COLO668 (cell line): ENCODE measurements around the gene CRMP1.

Experiments used
- DNase-seq: peaks from one replicate; lab custom pipeline; 2025; ENCODE audit not compliant: unreplicated experiment; lab: John Stamatoyannopoulos, UW

CRMP1 gene

DNA sequence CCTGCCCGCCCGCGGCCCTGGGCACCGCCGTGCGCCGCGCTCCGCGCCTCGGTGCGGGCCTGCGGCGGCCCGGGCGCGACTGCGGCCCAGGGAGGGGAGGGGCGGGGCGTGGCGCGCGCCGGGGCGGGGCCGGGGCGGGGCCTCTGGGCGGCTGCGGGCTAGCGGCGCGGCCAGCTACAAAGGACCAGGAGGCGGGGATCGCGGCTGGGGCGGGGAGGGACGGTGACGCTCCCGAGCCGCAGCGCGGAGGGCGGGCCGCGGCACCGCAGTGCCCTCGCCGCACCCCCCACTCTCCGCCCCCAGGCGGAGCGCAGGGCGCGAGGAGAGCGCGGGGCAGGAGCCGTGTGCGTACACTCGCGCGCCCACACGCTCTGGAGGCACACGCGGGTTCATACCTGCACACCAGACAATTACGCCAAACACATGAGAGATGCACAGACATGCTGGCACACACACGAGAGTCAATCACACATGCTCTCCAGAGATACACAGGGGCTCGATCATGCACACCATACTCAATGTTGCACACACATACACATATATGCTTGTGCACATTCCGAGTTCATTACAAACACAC, at the start of gene CRMP1:
Gene CRMP1 (minus strand): TSS at position 83 of the 577 bp plus-strand sequence. CDS start 117 bp downstream, outside the sequence.
- peak; percentile 90 for DNase-seq

DNA sequence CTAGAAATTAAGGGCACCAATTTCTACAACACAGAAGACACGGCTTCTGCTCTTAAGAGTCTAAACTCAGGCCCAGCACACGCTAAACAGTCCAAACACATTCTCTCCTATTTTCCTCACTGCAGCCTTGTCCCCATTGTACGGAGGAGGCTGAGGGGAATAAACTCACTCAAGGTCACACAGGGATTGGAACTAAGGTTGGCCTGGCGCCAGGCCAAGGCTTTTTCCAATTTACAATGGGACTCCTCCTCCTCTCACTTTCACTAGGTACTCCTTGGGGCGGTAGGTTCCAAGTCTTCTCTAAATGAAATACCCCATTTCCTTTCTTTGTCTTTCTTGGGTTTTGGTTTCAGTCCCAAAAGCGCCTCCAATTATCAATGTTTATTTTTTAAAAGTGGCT, 48.7 kb upstream of the CRMP1 start:
- peak; percentile 15 for DNase-seq

DNA sequence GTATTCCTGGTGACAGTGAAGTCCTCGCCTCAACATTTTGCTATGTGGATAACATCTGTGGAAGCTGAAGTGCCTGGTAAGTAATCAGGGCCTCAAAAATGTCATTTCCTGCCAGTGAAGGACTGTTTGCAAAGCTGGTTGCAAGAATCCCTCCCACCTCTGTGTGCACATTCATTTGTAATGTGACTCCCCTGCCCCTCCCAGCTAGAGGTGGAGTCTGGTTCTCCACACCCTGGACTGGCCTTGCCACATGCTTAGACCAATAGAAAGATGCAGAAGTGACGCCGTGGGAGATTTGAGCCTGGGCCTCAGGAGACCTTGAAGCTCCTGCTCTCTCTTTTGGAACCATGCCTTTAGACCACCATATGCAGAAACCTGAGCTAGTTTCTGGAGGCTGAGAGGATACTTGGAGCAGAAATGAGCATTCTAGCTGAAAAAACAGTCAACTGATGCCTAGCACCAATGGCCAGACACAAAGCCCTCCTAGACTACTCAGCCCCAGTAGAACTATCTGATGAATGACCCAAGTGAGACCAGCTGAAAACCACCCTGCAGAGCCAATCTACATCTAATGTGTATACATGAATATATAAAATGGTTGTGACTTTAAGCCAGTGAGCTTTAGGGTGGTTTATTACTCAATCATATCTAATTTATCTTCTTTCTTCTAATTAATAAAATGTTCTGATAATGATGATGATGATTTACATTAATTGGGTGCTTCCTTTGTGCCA, 47.8 kb upstream of the CRMP1 start:
- peak; percentile 86 for DNase-seq

DNA sequence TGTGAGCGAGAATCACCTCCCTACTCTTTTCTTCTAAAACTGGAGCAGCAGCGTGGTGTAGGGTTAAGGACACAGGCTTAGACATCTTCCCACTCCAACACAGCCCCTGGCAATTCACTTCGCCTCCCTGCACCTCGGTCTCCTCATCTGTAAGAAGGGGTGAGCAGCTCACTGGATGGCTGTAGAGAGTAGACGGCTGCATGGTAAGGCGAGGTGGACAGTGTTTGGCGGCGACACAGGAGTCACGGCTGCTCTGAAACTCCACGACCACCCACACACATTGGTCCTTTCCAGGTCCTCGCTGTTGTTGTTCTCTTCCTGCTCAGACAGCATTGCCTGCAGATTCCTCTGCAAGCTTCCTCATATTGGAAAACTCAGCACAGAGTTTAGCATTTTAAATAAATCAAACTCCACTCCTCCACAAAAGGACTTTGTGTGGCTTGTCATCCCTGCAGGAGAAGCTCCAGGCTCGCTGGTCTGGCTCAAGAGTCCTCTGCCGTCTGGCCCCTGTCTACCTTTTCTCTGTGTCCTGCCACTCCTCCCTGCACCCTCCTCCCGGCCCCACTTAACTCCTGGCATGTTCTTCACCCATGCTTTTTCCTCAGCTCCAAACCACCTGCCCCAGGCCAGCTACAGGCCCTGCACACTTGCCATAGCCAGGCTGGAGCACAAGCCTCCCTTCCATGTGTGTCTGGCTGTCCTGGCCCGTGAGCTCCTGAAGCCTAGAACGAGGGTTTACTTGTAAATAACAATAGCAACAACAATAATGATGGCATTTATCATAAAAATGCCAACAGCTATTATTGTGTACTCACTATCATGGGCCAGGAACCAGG, 41.3 kb upstream of the CRMP1 start:
- no peak for DNase-seq

DNA sequence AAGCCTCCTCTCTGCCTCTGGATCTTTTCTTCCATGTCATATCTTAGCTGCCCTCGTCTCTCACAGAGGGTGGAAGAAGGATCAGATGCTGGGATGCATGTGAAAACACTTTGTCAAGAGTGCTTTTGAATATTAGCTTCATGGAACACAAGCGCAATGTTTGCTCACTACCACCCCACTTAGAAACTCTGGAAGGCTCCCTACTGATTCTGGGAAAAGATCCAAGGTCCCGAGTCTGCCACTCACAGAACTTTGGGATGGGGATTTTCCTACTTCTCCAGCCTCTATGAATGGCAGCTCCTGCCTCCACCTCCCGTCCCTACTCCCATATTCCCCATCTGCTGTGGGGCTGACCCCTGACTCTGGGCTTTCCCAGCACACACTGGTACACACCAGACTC, 40.2 kb upstream of the CRMP1 start:
- peak; percentile 16 for DNase-seq

DNA sequence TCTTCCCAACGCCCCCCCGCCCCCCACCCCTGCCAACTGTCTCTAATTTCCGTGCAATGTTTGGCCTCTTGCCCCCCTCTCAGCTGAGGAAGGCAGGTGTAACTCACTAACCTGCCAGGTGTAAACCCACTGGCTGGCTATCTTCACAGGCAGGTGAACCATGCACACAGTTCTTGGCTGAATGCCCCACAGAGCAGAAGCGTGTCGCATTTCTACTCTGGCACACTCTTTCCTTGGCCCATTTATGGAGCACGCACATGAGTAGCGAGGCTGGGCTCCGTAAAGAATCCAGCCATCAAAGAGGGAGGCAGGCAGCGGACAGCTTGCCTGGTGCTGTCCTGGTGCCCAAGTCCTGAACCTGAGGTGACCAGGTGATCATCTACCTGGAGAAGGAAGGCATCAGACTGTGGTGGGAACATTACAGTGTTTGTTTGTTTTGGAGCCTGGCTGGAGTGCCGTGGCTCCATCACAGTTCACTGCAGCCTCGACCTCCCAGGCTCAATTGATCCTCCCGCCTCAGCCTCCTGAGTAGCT, 39.2 kb upstream of the CRMP1 start:
- peak; percentile 87 for DNase-seq

DNA sequence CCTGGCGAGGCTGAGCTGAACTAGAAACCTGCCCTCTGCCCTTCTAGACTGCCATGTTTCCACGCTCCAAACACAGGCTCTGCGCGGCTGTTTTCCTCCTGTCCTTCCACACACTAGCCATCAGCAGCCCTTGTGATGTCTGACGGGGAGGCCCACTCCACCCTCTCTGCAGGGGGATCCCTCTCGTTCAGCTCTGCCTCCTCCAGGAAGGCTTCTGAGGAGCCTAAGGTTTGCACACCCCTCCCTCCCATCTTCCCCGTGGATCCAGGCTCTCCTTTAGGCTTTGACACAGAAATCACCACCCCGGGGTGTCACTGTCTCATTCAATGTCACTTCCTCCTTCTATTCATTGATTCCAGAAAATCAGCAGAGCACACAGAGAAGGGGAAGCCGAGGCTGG, 38.6 kb upstream of the CRMP1 start:
- peak; percentile 42 for DNase-seq

DNA sequence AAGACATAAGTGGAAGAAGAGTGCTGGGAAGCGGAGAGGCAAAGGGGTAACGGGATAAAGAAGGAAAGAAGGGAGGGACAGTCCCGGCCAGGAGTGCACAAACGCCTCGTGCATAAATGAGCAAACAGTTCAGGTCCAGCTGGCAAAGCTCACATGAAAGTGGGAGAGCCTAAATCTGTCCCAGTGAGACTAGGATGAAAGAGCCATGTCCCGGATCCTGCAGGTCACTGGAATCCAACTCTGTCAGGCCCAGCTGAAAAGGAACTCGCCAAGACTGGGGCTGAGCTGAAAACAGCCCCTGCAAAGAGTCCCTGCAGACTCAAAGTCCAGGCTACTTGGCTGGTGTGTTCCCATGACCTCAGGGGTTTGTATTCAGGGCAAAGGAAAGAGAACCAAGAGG, 38.0 kb upstream of the CRMP1 start:
- DNase-seq, result no peak

DNA sequence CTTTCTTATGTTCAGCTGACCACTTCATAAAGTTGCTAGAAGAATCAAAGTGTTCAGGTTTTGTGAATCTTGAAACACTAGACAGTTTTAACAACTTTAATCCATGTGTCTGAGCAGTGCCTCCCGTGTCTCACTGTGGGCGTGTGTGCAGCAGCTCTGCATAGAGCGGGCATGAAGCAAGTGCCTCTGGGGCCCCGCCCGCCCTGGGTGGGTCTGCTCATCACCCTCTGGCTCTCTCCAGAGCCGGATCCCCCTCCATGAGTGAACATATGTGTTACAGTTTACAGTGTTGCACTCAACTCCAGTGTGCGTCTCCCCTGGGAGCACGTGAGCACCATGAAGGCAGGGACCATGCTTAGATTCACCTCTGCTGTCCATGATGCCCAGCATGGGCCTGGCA, 37.6 kb upstream of the CRMP1 start:
- DNase-seq, result no peak

DNA sequence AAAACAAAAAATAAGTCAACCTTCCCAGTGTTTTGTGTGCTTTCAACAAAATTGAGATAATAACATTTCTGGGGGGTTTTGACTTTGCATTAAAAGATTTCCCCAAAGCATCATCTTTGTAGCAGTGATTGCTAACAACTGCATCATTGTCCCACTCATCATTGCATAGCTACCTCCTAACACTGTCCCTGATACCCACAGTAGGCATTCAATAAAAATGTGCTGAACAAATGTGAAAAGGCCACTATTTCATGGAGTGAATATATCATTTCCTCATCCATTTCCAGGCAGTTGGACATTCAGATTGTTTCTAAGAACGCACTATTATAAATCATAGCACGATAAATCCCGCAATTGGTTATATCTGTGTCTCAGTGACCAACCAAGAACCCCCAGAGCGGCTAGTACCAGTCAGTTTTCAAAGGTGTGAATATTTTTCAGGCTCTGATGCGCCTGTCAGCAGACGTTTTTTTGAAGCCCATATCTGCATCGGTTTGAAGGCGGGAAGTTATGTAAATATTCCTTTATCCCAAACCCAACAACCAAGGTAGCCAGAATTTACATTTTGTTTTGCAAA, 36.0 kb upstream of the CRMP1 start:
- no peak for DNase-seq

DNA sequence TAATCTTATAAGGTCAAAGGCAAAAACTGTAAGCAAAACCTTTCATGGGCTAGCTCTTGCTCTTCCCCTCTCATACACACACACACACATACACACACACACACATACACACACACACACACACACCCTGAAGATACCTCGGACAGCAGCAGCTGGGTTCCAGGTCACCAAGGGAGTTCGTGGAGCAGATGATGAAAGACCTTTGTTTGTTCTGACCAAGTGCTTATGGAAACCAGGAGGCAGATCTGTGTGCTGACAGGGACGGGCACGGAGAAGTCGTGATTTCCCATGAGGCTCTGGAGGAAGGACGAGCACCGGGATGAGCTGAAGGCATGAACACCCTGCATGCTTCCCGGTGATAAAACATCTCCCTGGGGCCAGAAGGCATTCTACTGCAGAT, 35.4 kb upstream of the CRMP1 start:
- DNase-seq, result peak; percentile 68

DNA sequence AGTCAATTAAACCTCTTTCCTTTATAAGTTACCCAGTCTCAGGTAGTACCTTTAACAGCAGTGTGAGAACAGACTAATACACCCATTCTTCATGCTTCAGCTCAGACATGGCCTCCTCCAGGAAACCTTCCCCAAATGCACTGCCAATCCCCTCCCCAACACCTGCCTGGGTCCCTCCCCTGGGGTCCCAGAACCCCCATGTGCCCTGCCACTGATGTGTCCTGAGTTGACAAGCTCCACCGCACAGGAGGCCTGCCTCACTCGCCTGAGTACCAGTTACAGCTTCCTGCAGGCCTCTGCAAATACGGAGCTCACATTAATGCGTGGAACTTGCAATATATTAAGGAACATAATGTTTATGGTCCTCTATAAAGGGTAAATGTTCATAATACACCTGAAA, 34.9 kb upstream of the CRMP1 start:
- peak; percentile 20 for DNase-seq

DNA sequence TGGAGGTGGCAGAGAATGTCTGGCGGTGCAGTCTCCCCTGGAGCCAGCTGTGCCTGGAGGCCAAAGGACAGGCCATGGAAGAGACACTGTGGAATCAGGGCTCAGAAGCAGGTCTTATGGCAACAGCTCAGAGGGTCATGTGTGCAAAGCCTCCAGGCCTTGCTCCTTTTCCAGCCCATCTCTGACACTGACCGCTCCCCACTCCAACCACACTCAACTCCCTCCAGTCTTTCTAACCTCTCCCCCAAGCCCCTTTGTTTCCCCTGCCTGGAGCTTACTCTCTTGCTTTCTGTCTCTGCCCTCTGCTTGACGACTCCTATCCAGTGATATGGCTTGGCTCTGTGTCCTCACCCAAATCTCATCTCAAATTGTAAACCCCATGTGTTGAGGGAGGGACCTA, 34.2 kb upstream of the CRMP1 start:
- DNase-seq, result no peak

DNA sequence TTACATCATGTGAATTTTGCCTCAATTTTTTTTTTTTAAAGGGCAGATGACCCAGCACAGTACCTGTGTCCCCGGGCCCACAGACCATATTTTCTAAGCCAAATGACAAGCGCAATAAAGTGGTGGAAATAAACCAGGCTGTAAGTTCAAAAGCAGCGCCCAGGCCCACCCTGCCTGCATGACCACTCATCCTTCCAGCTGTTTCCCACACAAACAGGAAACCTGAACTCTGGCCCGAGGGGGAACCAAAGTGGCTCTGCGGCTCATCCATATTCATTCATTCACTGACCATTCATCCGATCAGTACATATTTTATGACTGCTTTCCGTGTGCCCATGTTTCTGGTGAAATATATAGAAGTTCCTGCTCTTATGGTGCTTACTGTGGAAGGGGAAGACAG, 33.7 kb upstream of the CRMP1 start:
- DNase-seq, result no peak

DNA sequence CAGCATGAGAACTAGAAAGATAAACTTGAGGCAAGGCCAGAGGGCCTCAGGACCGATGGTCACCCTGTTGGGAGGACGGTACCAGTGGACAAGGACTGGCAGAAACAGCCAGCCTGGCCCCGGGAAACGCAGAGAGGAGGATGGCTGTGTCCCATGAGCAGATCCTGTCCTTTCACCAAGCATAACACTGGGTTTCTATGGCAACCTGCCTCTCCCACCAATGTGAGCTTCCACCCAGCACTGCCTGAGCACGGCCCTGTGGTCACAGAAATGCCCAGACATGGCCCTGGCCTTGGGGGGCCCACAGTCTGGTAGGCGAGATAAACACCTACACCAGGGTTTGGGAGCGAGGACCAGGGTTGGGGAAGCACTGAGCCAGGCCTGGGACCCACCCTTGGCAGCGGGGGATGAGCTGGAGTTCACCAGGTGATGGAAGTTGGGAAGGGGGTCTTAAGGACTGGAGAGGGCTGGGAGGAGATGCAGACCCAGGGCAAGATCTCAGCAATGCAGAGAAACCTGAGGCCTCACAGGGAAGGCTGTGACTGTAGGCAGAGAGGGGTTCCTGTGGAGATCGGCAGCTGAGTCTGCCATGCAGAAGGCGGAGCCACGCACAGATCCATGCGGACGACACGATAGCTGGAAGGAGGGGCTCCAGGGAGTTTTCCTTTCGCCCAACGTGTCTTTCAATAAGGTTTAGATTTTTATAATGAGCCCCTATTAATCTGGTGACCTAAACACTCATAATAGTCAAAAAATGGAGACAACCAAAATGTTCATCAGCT, 32.7 kb upstream of the CRMP1 start:
- DNase-seq, result no peak

DNA sequence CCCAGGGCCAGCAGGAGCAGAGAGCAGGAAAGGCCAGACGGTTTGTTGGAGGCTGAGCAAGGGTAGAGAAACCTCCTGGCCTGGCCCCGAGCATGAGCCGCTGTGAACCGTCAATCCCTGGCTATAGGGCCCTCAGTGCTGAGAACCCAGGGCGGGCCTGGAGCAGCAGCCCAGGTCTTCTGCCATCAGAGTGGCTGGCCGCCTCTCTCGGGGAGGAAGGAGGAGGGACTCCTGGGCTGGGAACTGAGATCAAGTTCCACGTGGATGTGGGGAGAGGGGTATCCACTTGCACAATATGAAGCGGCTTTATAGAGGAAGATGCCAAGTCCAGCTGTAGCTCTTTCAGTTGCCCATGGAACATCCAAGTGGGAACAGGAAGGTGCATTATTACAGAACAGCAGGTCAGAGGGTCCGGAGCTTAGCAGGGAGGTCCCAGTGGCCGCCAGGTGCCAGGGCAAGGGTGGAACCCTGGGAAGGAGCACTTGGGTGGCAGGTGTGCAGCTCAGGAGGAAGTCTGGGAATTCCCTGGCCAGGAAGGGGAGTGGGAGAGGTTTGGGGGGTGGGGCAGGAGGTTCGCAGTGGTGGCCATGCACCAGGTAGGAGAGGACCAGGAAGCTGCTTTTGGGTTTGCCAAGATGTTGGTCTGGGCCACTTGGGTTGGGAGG, 31.7 kb upstream of the CRMP1 start:
- no peak for DNase-seq

DNA sequence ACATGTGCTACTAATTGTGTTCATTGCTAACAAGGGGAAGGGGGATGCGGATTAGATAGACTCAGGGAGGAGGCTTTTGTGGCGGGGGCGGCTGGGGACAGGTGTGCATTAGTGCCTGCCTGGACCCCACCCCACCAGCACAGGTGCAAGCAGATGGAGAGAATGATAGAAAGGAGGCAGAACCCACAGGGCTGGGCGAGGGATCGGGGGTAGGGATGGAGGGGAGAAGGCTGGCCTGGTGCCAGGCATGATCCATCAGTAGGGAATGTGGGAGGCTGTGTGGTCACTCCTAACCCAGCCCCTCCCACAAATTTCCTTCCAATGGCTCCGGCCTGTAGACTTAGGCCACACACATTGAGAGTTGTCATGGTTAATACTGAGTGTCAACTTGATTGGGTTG, 30.5 kb upstream of the CRMP1 start:
- DNase-seq, result peak; percentile 33

DNA sequence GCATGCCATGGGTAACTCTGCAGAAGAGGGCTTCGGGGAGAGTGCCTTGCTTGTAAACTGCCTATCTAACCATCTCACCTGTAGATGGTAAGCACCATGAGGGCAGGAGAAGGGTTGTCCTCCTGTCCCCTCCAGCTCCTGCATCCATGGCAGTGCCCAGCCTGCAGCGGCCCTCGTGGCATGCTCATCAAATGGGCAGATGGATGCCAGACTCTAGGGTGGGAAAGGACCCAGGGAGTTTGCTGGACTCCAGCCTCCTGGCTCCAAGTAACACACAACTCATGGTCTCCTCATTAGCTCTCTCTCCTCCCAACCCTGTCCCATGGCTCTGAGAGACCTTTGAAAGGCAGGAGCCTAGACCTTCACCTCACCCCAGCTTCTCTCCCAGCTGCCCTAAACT, 29.7 kb upstream of the CRMP1 start:
- no peak for DNase-seq

DNA sequence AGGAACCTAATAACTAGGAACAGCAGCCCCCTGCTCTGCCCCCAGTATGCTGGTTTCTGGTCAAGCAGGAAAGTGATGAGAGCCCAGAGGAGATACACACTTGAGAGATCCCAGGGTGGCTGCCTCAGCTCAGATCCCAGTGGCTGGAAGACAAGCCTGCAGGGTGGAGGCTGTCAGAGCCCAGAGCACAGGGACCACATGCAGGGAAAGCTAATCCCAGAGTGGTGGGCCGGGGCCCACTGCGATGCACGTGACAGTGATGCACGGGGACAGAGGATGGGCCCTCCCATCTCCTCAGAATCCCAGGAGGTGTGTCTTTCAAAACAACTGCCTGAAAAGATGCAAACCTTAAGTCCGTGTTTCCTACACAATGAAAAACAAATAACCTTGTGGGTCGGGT, 29.1 kb upstream of the CRMP1 start:
- DNase-seq, result no peak
